ENCODE results near the gene RNASET2. TPM values are rescaled to one million over a fixed set of nuclear protein-coding genes. Genes with fewer than 3 reads are reported as not detected.
A peak's percentile ranks its signal among the peaks of the same experiment; 100 is the strongest.
"Not testable (repeated sequence)": the region's sequence is repeated elsewhere in the genome, so short reads cannot be mapped to it uniquely, and the experiment has no call there.

RNASET2 gene
- total RNA-seq, 1 experiment from 2014 or later, result 22.0 TPM

DNA sequence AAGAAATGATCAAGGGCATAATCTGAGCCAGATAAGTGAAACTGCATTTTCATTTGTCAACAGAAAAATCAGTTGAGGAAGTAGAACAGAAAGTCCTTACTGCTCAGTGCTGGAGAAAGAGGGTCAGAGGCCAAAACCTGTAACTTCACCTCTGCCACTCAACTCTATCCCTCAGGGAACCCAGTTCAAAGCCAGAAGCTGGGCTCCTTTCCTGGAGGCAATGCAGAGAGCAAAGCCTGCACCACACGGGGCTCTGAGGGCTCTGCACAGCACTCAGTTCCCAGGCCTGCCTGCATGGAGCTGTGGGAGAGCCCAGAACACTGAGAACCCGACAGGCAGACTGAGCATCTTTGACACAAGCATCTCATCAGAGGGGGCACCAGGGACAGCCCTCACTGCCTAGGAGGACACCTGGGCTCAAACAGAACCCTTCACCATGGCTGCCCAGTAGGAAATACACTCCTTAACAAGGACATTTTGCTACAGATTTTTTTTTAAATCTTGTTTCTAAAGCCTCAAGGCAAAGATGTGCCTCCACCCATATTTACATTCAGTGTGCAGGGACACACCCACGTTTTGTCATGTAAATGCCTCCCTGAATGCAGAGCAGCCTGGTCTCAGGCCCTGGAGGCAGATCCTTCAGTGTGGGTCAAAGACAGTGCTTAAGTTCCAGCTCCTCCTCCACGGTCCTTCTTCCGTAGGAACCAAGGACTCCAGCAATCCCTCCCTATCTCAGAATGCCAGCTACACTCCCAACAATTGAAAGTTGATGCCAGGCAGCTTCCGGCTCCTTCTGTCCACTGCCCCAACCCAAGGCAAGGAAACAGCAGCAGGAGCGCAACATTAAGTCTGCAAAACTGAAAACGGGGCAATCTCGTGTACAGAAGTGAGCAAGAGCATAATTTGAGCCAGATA is 6.6 kb downstream of the RNASET2 start:
- DNase-seq (ENCODE audit: low read depth), result no peak

DNA sequence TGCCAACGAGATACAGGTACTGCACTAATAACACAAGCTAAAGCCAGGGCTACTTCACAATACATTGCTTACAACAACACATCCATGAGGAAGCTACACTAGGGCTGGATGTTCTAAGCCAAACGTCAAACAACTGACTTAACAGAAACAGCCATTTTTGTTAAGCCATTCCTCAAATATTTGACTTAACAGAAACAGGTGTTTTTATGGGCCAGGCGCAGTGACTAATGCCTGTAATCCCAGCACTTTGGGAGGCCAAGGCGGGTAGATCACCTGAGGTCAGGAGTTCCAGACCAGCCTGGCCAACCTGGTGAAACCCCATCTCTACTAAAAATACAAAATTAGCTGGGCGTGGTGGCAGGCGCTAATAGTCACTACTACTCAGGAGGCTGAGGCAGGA is 7.6 kb downstream of the RNASET2 start:
- DNase-seq (ENCODE audit: low read depth), result not testable (repeated sequence)

DNA sequence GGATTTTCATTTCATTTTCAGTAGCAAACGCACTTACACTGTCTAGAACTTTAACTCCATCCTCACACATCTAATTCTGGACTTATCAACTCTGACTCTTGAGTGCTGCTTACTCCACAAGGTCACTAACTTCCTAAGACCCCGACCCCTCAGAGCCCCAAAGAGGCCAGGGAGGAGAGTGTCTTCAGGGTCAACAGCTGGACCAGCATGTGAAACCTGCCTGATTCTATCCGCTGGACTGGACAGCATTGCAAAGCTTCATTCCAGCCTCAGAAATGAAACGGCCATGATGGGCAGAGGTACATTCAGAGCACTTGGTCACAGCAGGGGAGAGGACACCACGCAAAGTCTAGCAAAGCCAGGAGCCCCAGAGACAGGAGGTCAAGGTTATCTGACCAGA is 9.1 kb downstream of the RNASET2 start:
- no peak for DNase-seq (ENCODE audit: low read depth)

DNA sequence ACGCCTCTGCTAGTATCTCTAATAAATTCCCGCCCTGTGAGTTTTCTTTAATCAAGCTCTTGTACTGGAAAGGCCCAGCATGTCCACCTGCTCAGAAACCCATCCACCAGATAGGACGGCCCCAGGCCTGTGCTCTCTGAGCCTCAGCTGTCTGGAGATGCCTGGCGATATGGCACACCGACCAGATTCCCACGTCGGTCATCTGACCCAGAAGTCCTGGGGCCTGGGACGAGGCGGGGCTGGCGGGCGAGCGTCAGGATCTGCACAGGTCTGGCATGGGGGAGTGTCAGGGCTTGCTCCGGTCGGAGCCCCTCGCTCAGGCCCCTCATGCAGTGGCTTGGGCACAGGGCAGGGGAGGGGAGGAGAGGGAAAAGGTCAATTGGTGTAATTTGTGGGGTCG is 10.2 kb downstream of the RNASET2 start:
- no peak for DNase-seq (ENCODE audit: low read depth)

DNA sequence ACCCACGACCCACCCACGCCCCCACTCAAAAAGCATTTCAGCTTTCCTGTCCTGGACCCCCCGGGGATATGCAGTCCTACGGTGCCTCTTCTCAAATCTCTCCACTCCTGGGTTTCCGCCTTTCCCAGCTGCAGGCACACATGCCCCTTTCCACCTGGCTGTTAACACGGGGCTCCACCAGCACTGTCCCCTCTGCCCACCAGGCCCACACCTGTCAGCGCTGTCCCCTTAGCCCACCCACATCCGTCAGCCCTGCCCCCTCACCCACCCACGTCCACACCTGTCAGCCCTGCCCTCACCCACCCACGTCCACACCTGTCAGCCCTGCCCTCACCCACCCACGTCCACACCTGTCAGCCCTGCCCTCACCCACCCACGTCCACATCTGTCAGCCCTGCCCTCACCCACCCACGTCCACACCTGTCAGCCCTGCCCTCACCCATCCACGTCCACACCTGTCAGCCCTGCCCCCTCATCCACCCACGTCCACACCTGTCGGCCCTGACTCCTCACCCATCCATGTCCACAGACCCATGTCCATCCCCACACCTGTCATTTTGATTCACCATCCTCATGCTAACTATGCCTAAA is 11.6 kb downstream of the RNASET2 start:
- no peak for DNase-seq (ENCODE audit: low read depth)

DNA sequence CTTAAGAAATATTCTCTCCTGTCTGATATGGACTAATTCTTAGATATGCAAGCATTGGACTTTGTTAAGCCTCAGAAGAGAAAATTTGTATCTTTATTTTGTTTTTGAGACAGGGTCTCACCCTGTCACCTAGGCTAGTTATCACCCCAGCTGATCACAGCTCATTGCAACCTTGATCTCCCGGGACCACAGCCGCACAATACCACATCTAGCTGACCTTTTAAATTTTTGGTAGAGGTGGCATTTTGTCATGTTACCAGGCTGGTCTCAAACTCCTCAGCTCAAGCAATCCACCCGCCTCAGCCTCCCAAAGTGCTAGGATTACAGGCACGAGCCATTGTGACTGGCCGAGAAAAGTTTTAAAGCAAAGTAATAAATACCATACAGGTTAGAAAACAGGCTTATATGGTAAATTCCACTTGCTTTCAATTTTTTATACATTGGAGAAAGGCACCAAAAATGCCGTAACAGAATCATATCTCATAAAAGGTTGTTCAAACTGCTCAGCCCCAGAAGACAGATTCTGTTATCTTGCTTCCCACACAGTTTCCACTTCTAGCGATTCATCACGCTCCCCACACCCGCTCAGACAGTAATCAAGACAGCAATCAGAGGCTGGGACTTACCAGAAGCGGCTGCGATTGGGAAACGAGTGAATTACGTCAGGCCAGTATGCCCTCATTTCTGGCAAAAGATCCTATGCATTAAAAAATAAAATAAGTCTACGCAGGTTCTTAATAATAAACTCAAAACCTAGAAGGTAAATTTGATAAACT is 13.8 kb downstream of the RNASET2 start:
- no peak for DNase-seq (ENCODE audit: low read depth)

DNA sequence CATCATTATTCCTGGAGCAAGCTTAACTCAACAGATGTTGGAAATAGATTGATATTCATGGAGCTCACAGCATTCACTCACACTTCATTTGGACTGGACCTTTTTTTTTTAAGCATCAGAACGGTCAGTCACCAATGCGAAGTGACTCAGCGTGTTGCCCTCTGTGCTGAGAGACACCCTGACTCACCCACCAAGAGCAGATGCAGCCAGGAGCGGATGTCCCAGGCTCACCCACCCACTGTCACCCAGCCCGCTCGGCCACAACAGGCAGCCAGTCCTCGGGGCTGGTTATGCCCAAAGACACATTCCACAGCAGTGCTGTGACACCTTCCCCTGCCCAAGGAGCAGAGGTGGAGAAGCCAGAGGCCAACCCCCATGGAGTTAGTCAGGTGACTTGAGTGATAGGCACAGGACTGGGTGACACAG is 15.7 kb downstream of the RNASET2 start:
- peak; percentile 89 for DNase-seq (ENCODE audit: low read depth)

DNA sequence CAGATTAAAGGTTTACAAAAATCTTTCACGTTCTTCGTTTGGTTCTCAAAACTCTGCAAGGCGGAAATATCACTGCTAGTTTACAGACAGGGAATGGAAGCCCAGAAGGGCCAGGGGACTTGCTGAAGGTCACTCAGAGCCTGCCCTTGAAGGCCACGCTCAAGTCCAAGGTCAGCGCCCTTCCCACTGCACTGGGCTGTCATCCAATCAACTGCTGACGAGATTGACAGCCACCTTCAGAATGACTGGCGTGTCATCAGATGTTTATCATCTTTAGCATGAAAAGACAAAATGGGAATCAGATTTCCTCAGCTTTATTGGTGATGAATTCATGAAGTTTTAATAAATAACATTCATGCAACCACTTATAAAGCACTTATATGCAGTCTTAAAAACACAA is 16.5 kb downstream of the RNASET2 start:
- no peak for DNase-seq (ENCODE audit: low read depth)

DNA sequence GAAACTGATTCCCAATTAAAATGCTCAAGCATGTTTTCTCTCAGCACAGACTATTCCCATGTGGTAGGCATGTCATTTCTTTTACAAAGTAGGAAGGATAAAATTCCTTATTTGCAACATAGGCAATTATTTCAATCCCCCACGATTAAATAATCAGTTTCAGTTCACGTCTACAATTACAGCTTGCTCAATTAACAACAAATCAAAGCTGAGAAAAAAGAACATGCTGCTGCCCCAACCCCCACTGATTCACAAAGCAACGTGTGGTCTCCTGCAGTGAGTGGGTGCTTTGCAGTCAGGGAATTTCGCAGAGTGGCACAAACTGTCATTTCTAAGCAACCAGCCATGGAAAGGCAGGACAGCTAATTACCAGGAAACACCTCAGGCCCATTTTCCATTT is 17.0 kb downstream of the RNASET2 start:
- DNase-seq (ENCODE audit: low read depth), result no peak

DNA sequence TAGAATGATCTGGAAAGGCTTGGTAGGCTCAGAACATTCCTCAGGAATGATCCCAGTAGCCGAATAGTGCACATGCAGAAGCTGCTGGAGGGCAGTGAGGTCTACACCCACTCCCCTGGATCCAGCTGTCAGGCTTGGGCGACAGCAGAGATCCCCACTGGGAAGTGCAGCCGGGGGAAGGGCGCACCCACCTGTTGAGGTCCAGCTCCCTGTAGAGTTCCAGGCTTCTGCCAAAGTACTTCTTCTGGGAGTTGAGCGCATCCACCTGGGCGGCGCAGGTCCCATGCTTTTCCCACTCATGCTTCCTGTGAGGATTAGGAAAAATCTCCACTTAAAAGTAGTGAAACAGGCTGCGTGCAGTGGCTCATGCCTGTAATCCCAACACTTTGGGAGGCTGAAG is 17.6 kb downstream of the RNASET2 start:
- DNase-seq (ENCODE audit: low read depth), result no peak

DNA sequence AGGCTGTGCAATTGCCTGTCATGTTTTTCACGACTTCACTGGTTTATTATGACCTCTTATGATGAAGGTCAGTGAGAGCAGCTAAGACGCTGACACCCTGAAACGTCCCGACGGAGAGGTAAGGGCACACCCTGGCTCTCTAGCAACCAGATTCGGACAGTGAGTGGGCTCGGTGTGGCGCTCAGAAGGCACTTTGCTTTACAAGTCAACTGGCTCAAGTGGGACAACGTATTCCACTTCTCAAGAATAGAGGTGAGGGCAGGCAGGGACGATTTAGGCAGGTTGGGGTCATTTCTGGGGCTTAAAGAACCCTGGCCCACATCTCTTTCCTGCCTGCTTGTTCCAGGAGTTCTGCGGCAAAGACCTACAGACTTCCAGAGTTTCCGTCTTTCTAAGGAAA is 18.2 kb downstream of the RNASET2 start:
- no peak for DNase-seq (ENCODE audit: low read depth)

DNA sequence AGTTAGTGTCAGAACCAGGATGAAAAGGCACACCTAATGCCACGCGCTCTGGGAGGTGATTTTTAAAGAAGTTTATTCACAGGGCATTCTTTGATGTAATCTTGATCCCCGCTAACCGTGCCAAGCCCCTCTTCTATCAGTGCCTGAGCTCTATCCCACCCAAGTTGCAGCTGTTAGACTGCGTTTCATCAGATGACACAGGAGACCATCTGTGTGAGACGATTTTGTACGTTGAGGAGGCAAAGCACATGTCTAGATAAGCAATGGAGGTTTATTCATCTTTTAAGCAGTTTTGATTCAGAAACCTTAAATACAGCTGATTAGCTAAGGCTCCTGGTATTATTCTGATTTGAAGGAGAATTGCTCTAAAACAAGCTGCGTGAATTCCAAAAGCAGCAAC is 18.6 kb downstream of the RNASET2 start:
- no peak for DNase-seq (ENCODE audit: low read depth)

DNA sequence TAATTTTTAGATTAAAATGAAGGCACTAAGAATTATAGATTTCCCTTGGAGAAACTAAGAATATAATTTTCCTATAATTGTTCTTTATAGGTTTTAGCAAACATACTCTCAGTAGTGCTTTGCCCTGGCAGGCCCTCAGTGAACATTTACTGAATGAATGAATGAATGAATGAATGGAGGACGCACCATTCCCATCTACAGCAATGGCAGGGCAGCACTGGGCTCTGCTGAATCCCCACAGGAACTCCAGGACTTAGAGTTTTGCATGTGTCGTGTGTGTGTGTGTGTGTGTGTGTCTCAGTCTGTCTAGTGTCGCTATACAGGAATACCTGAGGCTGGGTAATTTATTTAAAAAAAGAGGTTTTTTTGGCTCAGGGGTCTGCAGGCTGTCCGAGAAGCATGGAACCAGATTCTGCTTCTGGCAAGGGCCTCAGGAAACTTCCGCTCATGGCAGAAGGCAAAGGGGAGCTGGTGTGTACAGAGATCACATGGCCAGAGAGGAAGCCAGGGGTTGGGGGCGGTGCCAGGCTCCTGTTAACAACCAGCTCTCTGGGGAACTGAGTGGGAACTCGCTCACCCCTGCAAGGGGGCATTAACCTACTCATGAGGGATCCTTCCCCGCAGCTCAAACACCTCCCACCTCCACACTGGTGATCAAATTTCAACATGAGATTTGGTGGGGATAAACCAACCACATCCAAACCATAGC is 20.1 kb downstream of the RNASET2 start:
- no peak for DNase-seq (ENCODE audit: low read depth)

DNA sequence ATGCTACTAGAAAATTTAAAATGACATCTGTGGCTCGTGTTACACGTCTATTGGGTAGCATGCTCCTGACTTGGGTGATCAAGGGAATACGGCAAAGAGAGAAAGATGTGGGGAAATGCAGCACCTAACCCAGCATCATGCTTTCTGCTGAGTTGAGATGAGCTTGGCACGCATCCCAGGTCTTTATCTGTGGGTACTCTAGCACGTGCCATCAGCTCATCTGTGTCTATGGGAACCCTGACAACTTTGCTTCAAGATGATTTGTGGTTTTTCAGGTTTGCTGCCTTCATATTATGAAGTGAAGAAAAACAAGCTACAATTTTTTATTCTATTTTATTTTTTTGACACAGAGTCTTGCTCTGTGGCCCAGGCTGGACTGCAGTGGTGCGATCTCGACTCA is 21.0 kb downstream of the RNASET2 start:
- DNase-seq (ENCODE audit: low read depth), result no peak

DNA sequence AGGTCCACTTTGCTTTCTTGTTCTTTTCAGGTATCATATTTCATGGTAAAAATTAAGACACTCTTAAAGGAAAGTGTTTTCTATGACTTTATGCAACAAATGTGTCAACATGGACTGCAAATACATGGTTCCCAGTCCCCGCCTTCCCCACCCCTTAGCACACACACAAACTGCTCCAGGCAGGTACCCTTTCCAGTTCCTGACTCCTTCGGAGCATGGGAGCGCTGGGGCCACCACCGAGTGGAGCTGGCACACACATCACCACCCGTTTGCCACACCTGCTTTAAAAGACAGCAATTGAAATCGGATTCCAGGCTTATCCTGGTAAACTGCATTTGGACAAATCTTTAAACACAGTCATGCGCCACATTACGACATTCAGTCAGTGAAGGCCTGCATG is 22.2 kb downstream of the RNASET2 start:
- DNase-seq (ENCODE audit: low read depth), result no peak

DNA sequence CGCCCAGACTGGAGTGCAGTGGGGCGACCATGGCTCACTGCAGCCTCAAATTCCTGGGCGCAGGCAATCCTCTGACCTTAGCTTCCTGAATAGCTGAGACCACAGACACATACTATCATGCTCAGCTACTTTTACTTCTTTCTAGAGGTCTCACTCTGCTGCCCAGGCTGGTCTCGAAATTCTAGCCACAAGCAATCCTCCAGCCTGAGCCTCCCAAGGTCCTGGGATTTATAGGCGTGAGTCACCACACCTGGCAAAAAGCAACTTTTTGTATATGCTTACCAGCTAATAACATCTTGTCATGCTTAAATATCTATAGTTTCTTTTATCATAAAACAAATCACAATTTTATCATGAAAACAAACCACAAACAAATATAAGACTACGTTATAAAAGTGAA is 23.0 kb downstream of the RNASET2 start:
- no peak for DNase-seq (ENCODE audit: low read depth)

DNA sequence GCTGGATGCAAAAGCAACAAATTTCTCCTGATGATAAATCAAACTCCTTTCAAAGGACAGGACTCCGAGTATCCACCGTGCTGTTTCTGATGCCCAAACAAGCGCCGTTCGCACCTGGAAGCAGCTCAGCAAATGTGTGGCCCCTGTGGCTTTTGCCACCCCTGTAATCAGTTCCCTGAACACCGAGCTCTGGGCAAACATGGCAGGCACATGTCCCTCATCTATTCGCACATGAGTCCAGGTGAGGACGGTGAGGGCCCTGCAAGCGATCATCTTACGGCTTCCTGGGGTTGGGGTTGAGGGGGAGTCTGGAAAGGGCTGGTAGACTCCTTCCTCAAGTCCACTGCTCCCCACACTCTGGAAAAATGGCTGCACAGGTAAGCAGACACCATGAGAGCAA is 23.7 kb downstream of the RNASET2 start:
- DNase-seq (ENCODE audit: low read depth), result no peak

DNA sequence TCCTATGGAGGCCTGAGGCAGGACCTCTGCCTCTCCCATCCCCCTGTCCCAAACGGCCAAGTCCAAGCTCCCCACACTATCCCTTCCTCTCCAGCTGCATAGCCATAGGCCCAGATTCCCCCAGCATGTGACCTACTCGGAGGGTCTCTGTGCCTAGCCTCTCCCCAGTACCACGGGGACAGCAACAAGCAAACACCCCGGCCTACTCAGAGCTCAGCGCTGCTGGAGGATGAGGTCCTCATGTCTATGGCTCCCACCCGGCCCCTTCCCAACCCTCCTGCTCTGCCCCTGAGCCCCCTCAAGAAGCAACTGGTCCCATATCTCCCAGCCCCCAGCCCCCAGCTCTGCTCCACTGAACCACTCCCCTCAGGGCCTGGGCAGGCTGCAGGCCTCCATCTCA is 24.2 kb downstream of the RNASET2 start:
- no peak for DNase-seq (ENCODE audit: low read depth)

DNA sequence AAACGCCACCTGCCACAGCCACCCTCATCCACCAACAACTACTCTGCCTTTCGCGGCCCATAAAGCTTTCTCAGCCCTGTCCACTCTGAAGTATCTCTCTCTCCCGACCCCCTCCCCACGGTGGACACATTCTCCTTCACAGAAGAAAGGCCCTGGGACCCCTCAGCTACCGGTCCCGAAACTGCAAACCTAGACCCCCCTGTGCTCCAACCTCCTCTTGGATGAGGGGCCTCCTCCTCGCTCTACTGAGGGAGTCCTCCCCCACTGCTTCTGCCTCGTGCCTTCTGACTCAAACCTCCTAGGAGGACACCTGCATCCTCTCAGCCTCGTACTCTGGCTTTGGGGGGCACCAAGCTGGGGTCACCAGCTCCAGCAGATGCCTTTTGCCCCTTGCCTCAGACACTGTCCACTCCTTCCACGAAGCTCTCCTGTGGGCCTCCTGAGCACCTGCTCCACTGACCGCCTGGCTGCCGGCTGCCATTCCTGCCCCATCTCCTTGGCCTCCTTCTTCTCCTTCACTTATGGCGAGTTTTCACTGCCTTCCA is 24.9 kb downstream of the RNASET2 start:
- no peak for DNase-seq (ENCODE audit: low read depth)

DNA sequence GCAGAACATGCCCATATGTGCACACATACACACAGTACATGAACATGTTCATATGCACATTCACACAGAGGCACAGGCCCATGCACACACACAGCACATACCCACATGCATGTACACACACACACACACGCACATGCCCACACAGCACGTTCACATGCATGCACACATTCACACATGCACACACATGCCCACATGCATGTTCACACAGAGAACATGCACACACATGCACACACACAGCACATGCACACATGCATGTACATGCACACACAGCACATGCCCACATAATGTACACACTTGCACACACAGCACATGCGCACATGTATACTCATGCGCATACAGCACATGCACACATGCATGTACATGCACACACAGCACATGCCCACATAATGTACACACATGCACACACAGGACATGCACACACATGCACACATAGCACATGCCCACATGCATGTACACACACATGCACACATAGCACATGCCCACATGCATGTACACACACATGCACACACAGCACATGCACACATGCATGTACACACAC is 25.9 kb downstream of the RNASET2 start:
- no peak for DNase-seq (ENCODE audit: low read depth)

Data from HT1080 (cell line).